K562 (cell line): ENCODE results near the gene CHN1. TPM values are rescaled to one million over a fixed set of nuclear protein-coding genes. Genes with fewer than 3 reads are reported as not detected.

Experiments used
- ATAC-seq: fragments of 200-7000 bp; cut with Tn5 transposase; 3 replicates; pipeline ENCODE4 v1.9.1; 2020; ENCODE audit warnings: moderate library complexity
- BruUV-seq: library from RNA; stranded (reverse); fragments of 400-500 nt; replicated peaks from 2 replicates; lab custom pipeline; 2021; lab: Mats Ljungman, UMichigan
- CTCF ChIA-PET: fragments of 300-600 bp; formaldehyde crosslinking; extraction: SDS; loops from one replicate; lab custom pipeline; 2021; ENCODE audit warnings: low intra/inter-chr PET ratio; lab: Yijun Ruan, JAX
- POLR2A ChIA-PET: fragments of 300-600, 350-650 bp; sonication (Branson Sonifier 250); formaldehyde crosslinking; extraction: SDS; loops from one replicate; lab custom pipeline; 2021; ENCODE audit warnings: antibody characterized with exemption, inconsistent platforms; lab: Yijun Ruan, JAX
- DNase-seq, 4 experiments: peaks; one replicate each; pipeline versions ENCODE4 v3.0.0 to v3.0.0-alpha.2; 2011 to 2018; ENCODE audit warnings: low spot score in 3 of 4, mixed read lengths in 3 of 4; ENCODE audit errors: extremely low read depth in 1 of 4
- FAIRE-seq: peaks from 2 replicates; lab custom pipeline; 2011; peaks lifted over from hg19 to GRCh38; lab: Jason Lieb, UNC
- H2AFZ ChIP-seq: 2 replicates; pipeline ENCODE4 v1.6.0; 2011; ENCODE audit warnings: low read depth, low read length, control low read depth, inconsistent platforms
- H3K27ac ChIP-seq: fragments of 200-600 bp; 3 replicates; pipeline ENCODE4 v1.8.0; 2011; ENCODE audit warnings: low read depth, mild to moderate bottlenecking, control low read depth, inconsistent platforms, low read length, moderate library complexity, mixed read lengths; ENCODE audit errors: extremely low read depth
- H3K27me3 ChIP-seq, 2 experiments: fragments of 300-600 bp in 1 of 2; 2 replicates in 1 of 2; 3 replicates in 1 of 2; pipeline versions ENCODE4 v1.6.0 to v1.8.0; 2011; ENCODE audit warnings: inconsistent platforms in 2 of 2, low read length in 2 of 2, mild to moderate bottlenecking in 1 of 2, mixed read lengths in 1 of 2, moderate library complexity in 1 of 2; ENCODE audit not compliant: control insufficient read depth in 2 of 2, insufficient read depth in 2 of 2
- H3K36me3 ChIP-seq: fragments of 300-600 bp; 3 replicates; pipeline ENCODE4 v1.8.0; 2011; ENCODE audit warnings: mild to moderate bottlenecking, low read length, inconsistent platforms; ENCODE audit not compliant: control insufficient read depth, insufficient read depth
- H3K4me1 ChIP-seq, 2 experiments: fragments of 200-600 bp in 1 of 2; replicated peaks in 1 of 2; 2 replicates in 1 of 2; 3 replicates in 1 of 2; pipeline versions ENCODE4 v1.5.1 to v1.8.0; 2011; ENCODE audit warnings: inconsistent platforms in 2 of 2, low read length in 2 of 2, mild to moderate bottlenecking in 1 of 2, mixed read lengths in 1 of 2, moderate library complexity in 1 of 2; ENCODE audit not compliant: control insufficient read depth in 2 of 2, insufficient read depth in 2 of 2
- H3K4me2 ChIP-seq: 2 replicates; pipeline ENCODE4 v1.6.1; 2011; ENCODE audit warnings: low read length, control low read depth, inconsistent platforms, mixed read lengths; ENCODE audit not compliant: insufficient read depth
- H3K4me3 ChIP-seq: fragments of 200-600 bp; sonication (generic), shearing (Covaris generic); 2 replicates; pipeline ENCODE4 v1.5.1; 2016; ENCODE audit warnings: control low read depth, inconsistent platforms
- H3K79me2 ChIP-seq: fragments of 200-600 bp; 3 replicates; pipeline ENCODE4 v1.8.0; 2011; ENCODE audit warnings: low read length, inconsistent platforms; ENCODE audit not compliant: control insufficient read depth, insufficient read depth
- H3K9ac ChIP-seq, 2 experiments: 2 replicates each; pipeline versions ENCODE4 v1.6.0 to v1.6.1; 2011; ENCODE audit warnings: low read depth in 2 of 2, low read length in 2 of 2, control low read depth in 1 of 2, inconsistent platforms in 1 of 2, mild to moderate bottlenecking in 1 of 2, mixed read lengths in 1 of 2; ENCODE audit not compliant: insufficient read depth in 1 of 2
- H3K9me1 ChIP-seq: one replicate; pipeline ENCODE4 v1.6.0; 2011; ENCODE audit warnings: inconsistent platforms, mild to moderate bottlenecking, low read length, moderate library complexity; ENCODE audit not compliant: control insufficient read depth, insufficient read depth
- H3K9me3 ChIP-seq: replicated peaks from 2 replicates; pipeline ENCODE4 v1.5.1; 2011; ENCODE audit warnings: low read depth, low read length, inconsistent platforms; ENCODE audit not compliant: control insufficient read depth, insufficient read depth
- H4K20me1 ChIP-seq: replicated peaks from 2 replicates; pipeline ENCODE4 v1.6.1; 2011; ENCODE audit warnings: low read length, inconsistent platforms, mixed read lengths; ENCODE audit not compliant: control insufficient read depth, insufficient read depth
- CEBPG ChIP-seq, 3 experiments: fragments of 200-800 bp in 1 of 3; sonication (Bioruptor generic) in 1 of 3; sonication (generic) in 1 of 3; formaldehyde crosslinking in 1 of 3; IDR thresholded peaks in 2 of 3; conservative IDR thresholded peaks in 1 of 3; 2 replicates each; pipeline versions ENCODE4 v1.6.1 to v1.8.0; 2016 to 2022; ENCODE audit warnings: missing compliant biosample characterization in 2 of 3, missing genetic modification characterization in 2 of 3, mild to moderate bottlenecking in 1 of 3, missing genetic modification reagents in 1 of 3
- COPS2 ChIP-seq: fragments of 450-650 bp; conservative IDR thresholded peaks from 2 replicates; pipeline ENCODE4 v1.6.1; 2016; ENCODE audit warnings: mild to moderate bottlenecking, moderate library complexity
- MCM5 ChIP-seq: fragments of 450-650 bp; IDR thresholded peaks from 2 replicates; pipeline ENCODE4 v1.6.1; 2016; ENCODE audit warnings: low read depth
- PTTG1 ChIP-seq: fragments of 450-650 bp; IDR thresholded peaks from 2 replicates; pipeline ENCODE4 v1.6.1; 2016; ENCODE audit warnings: low read depth, mild to moderate bottlenecking, missing genetic modification characterization, missing compliant biosample characterization
- RFX1 ChIP-seq: fragments of 450-650 bp; IDR thresholded peaks from 2 replicates; pipeline ENCODE4 v1.6.1; 2016; ENCODE audit warnings: mild to moderate bottlenecking, moderate library complexity
- ZNF146 ChIP-seq: IDR thresholded peaks from one replicate; pipeline ENCODE4 v1.6.1; 2018; ENCODE audit warnings: missing compliant biosample characterization; ENCODE audit not compliant: unreplicated experiment
- WGBS: fragments of 100-300 bp; shearing (Covaris generic); methylation state at CpG from one replicate; pipeline ENCODE4 v1.1.6; 2016; ENCODE audit warnings: low coverage, mixed read lengths; ENCODE audit not compliant: insufficient coverage; ENCODE audit errors: missing lambda C conversion rate; 5-methylcytosine and 5-hydroxymethylcytosine counted together
- in situ Hi-C: fragments of 300-500 bp; cut with MboI; formaldehyde crosslinking; loops from 4 replicates; pipeline ENCODE4 v1.15.0; 2018; ENCODE audit warnings: inconsistent platforms, mixed read lengths
- intact Hi-C: fragments of 100-400 bp; cut with micrococcal nuclease; formaldehyde crosslinking; loops from 2 replicates; pipeline ENCODE4 v1.14.2; 2022
- polyA plus RNA-seq, 8 experiments: library from polyadenylated mRNA; depleted of rRNA in 4 of 8; stranded (reverse) in 5 of 8; unstranded in 3 of 8; fragments of >200 nt; fragmentation: Nextera tagmentation in 2 of 8; fragmentation: Illumina TruSeq in 1 of 8; extraction: Ambion mirVana in 2 of 8; extraction: Trizol in 1 of 8; gene quantifications; 2 replicates each; pipeline versions ENCODE4 v1.2.1 to v1.2.3, GENCODE V29; 2011 to 2014; ENCODE audit warnings: inconsistent platforms in 1 of 8, missing spikeins in 1 of 8
- total RNA-seq, 7 experiments: library from RNA; depleted of rRNA in 6 of 7; stranded (reverse); fragments of >200 nt in 6 of 7; fragmentation: Illumina TruSeq in 2 of 7; extraction: Trizol in 2 of 7; gene quantifications; 2 replicates each; pipeline versions ENCODE4 v1.2.1 to v1.2.3, GENCODE V29; 2011 to 2021; ENCODE audit warnings: low replicate concordance in 1 of 7
- TF ChIP-seq, protein P1 (sequence below), 2 experiments: fragments of 450-650 bp in 1 of 2; sonication (generic) in 1 of 2; formaldehyde crosslinking in 1 of 2; IDR thresholded peaks in 1 of 2; conservative IDR thresholded peaks in 1 of 2; 2 replicates each; pipeline versions ENCODE4 v1.6.1 to v1.8.1; 2016 to 2023; ENCODE audit warnings: mild to moderate bottlenecking in 2 of 2, moderate library complexity in 2 of 2, inconsistent platforms in 1 of 2, missing genetic modification reagents in 1 of 2
- TF ChIP-seq, protein P2 (sequence below): fragments of 250-450 bp; sonication (Bioruptor Pico); IDR thresholded peaks from 2 replicates; pipeline ENCODE4 v1.8.0; 2021; ENCODE audit warnings: borderline replicate concordance, mild to moderate bottlenecking, moderate library complexity; ENCODE audit not compliant: poor library complexity, severe bottlenecking

Gene CHN1
- total and polyA plus RNA-seq, 9 of the 15 experiments (the other 6 are each of a cell fraction or from before 2014, with no cell fraction given), result 0.17 to 2.0 (median 0.87) TPM

DNA sequence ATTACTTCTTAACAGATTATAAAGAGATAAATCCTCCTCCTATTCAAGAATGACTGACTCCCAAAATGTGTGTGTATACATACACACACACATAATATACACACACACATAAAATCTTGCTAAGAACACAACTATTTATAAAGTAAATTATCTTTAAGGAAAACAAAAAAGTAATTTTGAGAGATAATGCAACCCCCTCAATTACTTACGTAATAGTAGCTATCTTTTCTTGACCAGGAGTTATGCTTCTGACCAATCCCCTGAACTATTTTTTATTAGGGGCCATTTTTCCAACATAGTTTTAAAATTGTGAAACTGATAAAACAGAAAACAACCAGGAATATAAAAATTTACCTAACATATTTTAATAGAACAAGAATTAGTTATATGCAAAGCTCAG lies 127.9 kb downstream of the CHN1 start:
- ATAC-seq, result no peak
- no peak overlapping the region for H2AFZ ChIP-seq

More for the DNA sequence above, 127.9 kb downstream of the CHN1 start:
- DNase-seq (no peak), FAIRE-seq (no peak)
- Histone ChIP-seq H3K27me3 (peaks cover 0 to 12% of the 10 kb centered on the region in 2 experiments; a peak in 2 of 5 replicates), H4K20me1 (no peaks in the 10 kb centered on the region), H3K9ac (no peak overlapping the region), H3K27ac (no peak overlapping the region), H3K4me1 (no peaks in the 10 kb centered on the region), H3K4me3 (no peak overlapping the region), H3K79me2 (no peaks in the 10 kb centered on the region), H3K36me3 (no peaks in the 10 kb centered on the region), H3K4me2 (no peak overlapping the region), H3K9me3 (no peaks in the 10 kb centered on the region), H3K9me1 (no peaks in the 10 kb centered on the region)
- intact Hi-C loops, result no loop called here
- CTCF ChIA-PET, result no interaction called here
- POLR2A ChIA-PET, result interaction anchor here (0.5 to 0.7 kb wide), 2 partner anchors 504 to 702 kb away, joined by 3 read pairs; no protein-coding TSS in a partner anchor
- no TSS peak for BruUV-seq
- WGBS, result 0% methylated on average over 1 of the region's 1 CpG
- no peak for TF ChIP-seq PTTG1 (tag)
- TF ChIP-seq, protein P1, sequence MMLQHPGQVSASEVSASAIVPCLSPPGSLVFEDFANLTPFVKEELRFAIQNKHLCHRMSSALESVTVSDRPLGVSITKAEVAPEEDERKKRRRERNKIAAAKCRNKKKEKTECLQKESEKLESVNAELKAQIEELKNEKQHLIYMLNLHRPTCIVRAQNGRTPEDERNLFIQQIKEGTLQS (IDR thresholded peaks at IDR 0.05), result no peak
- TF ChIP-seq, protein P1 (CRISPR knock-in tag; conservative IDR thresholded peaks at IDR 0.05), result no peak
- no peak for TF ChIP-seq RFX1
- TF ChIP-seq ZNF146 (CRISPR knock-in tag), result no peak
- TF ChIP-seq, protein P2, sequence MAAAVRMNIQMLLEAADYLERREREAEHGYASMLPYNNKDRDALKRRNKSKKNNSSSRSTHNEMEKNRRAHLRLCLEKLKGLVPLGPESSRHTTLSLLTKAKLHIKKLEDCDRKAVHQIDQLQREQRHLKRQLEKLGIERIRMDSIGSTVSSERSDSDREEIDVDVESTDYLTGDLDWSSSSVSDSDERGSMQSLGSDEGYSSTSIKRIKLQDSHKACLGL (CRISPR knock-in tag), result no peak
- no peak for TF ChIP-seq COPS2
- TF ChIP-seq CEBPG (CRISPR knock-in tag; IDR thresholded peaks at IDR 0.05), result no peak
- peak in 1 of 2 experiments; percentile 28; a peak in 1 of 4 replicates for TF ChIP-seq CEBPG (tag; conservative IDR thresholded peaks at IDR 0.05 in 1 of 2, IDR thresholded peaks at IDR 0.05 in 1 of 2)
- no peak for TF ChIP-seq MCM5
- in situ Hi-C loops, result no loop called here
